H9 (cell line): ENCODE measurements around the gene HOOK2. TPM values are rescaled to one million over a fixed set of nuclear protein-coding genes. Genes with fewer than 3 reads are reported as not detected.

Experiments
- DNase-seq: peaks from one replicate; pipeline ENCODE4 v3.0.0-alpha.2; 2017
- H2AFZ ChIP-seq: one replicate; pipeline ENCODE4 v1.6.1; 2013; ENCODE audit warnings: mild to moderate bottlenecking, low read length, control low read depth, moderate library complexity
- H2AK5ac ChIP-seq: 2 replicates; pipeline ENCODE4 v1.6.1; 2013; ENCODE audit warnings: low read length, control low read depth, mixed read lengths; ENCODE audit not compliant: insufficient read length
- H2BK120ac ChIP-seq: one replicate; pipeline ENCODE4 v1.6.1; 2013; ENCODE audit warnings: low read depth, mild to moderate bottlenecking, low read length, control low read depth, inconsistent platforms; ENCODE audit not compliant: poor library complexity, severe bottlenecking
- H2BK12ac ChIP-seq: 2 replicates; pipeline ENCODE4 v1.6.1; 2013; ENCODE audit warnings: low read length, control low read depth, mixed read lengths, low read depth; ENCODE audit not compliant: insufficient read length
- H2BK15ac ChIP-seq: 2 replicates; pipeline ENCODE4 v1.6.1; 2013; ENCODE audit warnings: low read depth, low read length, control low read depth
- H2BK20ac ChIP-seq: one replicate; pipeline ENCODE4 v1.6.1; 2013; ENCODE audit warnings: low read depth, mild to moderate bottlenecking, low read length, control low read depth, inconsistent platforms; ENCODE audit not compliant: poor library complexity, severe bottlenecking
- H2BK5ac ChIP-seq: 2 replicates; pipeline ENCODE4 v1.6.1; 2013; ENCODE audit warnings: low read length, control low read depth, mixed read lengths; ENCODE audit not compliant: insufficient read length
- H3K14ac ChIP-seq: 2 replicates; pipeline ENCODE4 v1.6.1; 2013; ENCODE audit warnings: low read length, control low read depth; ENCODE audit not compliant: insufficient read depth
- H3K18ac ChIP-seq: 2 replicates; pipeline ENCODE4 v1.6.1; 2013; ENCODE audit warnings: low read depth, mild to moderate bottlenecking, mixed read lengths, low read length, control low read depth; ENCODE audit not compliant: insufficient read length
- H3K23ac ChIP-seq: 2 replicates; pipeline ENCODE4 v1.6.1; 2013; ENCODE audit warnings: low read length, control low read depth, mixed read lengths, low read depth; ENCODE audit not compliant: insufficient read length
- H3K23me2 ChIP-seq: 2 replicates; pipeline ENCODE4 v1.6.1; 2013; ENCODE audit warnings: low read depth, mild to moderate bottlenecking, mixed read lengths, low read length, control low read depth; ENCODE audit not compliant: insufficient read length, poor library complexity, severe bottlenecking
- H3K27ac ChIP-seq: 2 replicates; pipeline ENCODE4 v1.5.1; 2013; ENCODE audit warnings: low read length, control low read depth, mixed read lengths, low read depth; ENCODE audit not compliant: insufficient read length
- H3K27me3 ChIP-seq: 2 replicates; pipeline ENCODE4 v1.6.1; 2013; ENCODE audit warnings: low read length, control low read depth, inconsistent platforms; ENCODE audit not compliant: insufficient read depth
- H3K4ac ChIP-seq: 2 replicates; pipeline ENCODE4 v1.6.1; 2013; ENCODE audit warnings: low read depth, mild to moderate bottlenecking, control low read depth, inconsistent platforms, low read length, moderate library complexity
- H3K4me1 ChIP-seq: 2 replicates; pipeline ENCODE4 v1.6.1; 2013; ENCODE audit warnings: low read length, control low read depth, inconsistent platforms; ENCODE audit not compliant: insufficient read depth
- H3K4me2 ChIP-seq: 2 replicates; pipeline ENCODE4 v1.6.1; 2013; ENCODE audit warnings: low read length, control low read depth, mixed read lengths; ENCODE audit not compliant: insufficient read length, insufficient read depth
- H3K56ac ChIP-seq: 2 replicates; pipeline ENCODE4 v1.6.1; 2013; ENCODE audit warnings: low read depth, mild to moderate bottlenecking, mixed read lengths, low read length, control low read depth; ENCODE audit not compliant: insufficient read length
- H3K79me1 ChIP-seq: 2 replicates; pipeline ENCODE4 v1.6.1; 2013; ENCODE audit warnings: low read depth, mild to moderate bottlenecking, moderate library complexity, low read length, control low read depth, inconsistent platforms; ENCODE audit not compliant: insufficient read depth, poor library complexity, severe bottlenecking
- H3K79me2 ChIP-seq: 2 replicates; pipeline ENCODE4 v1.6.1; 2013; ENCODE audit warnings: low read length, control low read depth, inconsistent platforms; ENCODE audit not compliant: insufficient read depth
- H3K9ac ChIP-seq: 2 replicates; pipeline ENCODE4 v1.6.1; 2013; ENCODE audit warnings: low read length, control low read depth, mixed read lengths; ENCODE audit not compliant: insufficient read length; ENCODE audit errors: extremely low read depth
- H3K9me3 ChIP-seq: one replicate; pipeline ENCODE4 v1.6.1; 2013; ENCODE audit warnings: low read depth, low read length, inconsistent platforms; ENCODE audit not compliant: control insufficient read depth
- H3T11ph ChIP-seq: one replicate; pipeline ENCODE4 v1.6.1; 2013; ENCODE audit warnings: mild to moderate bottlenecking, low read length, control low read depth, inconsistent platforms
- H4K20me1 ChIP-seq: one replicate; pipeline ENCODE4 v1.6.1; 2013; ENCODE audit not compliant: control insufficient read depth, insufficient read length, insufficient read depth
- H4K5ac ChIP-seq: 2 replicates; pipeline ENCODE4 v1.6.1; 2013; ENCODE audit warnings: low read depth, mild to moderate bottlenecking, mixed read lengths, low read length, control low read depth; ENCODE audit not compliant: insufficient read length
- H4K8ac ChIP-seq: replicated peaks from 2 replicates; pipeline ENCODE4 v1.6.1; 2013; ENCODE audit warnings: low read length, control low read depth, mixed read lengths, low read depth; ENCODE audit not compliant: insufficient read length
- H4K91ac ChIP-seq: 2 replicates; pipeline ENCODE4 v1.6.1; 2013; ENCODE audit warnings: low read depth, mild to moderate bottlenecking, moderate library complexity, mixed read lengths, low read length, control low read depth; ENCODE audit not compliant: insufficient read length
- H3K27ac Mint-ChIP-seq, 3 experiments: 2 replicates in 2 of 3; 3 replicates in 1 of 3; pipeline ENCODE4 v1.8.0; 2020 to 2021; ENCODE audit warnings: mixed read lengths in 3 of 3, mild to moderate bottlenecking in 1 of 3, moderate library complexity in 1 of 3
- H3K27me3 Mint-ChIP-seq: 2 replicates; pipeline ENCODE4 v1.8.0; 2021; ENCODE audit warnings: low read depth, mild to moderate bottlenecking, moderate library complexity, mixed read lengths
- H3K36me3 Mint-ChIP-seq, 3 experiments: 2 replicates in 2 of 3; 3 replicates in 1 of 3; pipeline ENCODE4 v1.8.0; 2020 to 2021; ENCODE audit warnings: low read depth in 3 of 3, mixed read lengths in 3 of 3; ENCODE audit not compliant: insufficient read depth in 1 of 3
- H3K4me1 Mint-ChIP-seq, 2 experiments: 2 replicates each; pipeline ENCODE4 v1.8.0; 2020; ENCODE audit warnings: mixed read lengths in 2 of 2
- H3K4me3 Mint-ChIP-seq, 2 experiments: 2 replicates in 1 of 2; 3 replicates in 1 of 2; pipeline ENCODE4 v1.8.0; 2020 to 2021; ENCODE audit warnings: mild to moderate bottlenecking in 2 of 2, mixed read lengths in 2 of 2, moderate library complexity in 1 of 2
- H3K9me3 Mint-ChIP-seq, 2 experiments: 2 replicates in 1 of 2; 3 replicates in 1 of 2; pipeline ENCODE4 v1.8.0; 2020; ENCODE audit warnings: mild to moderate bottlenecking in 2 of 2, mixed read lengths in 2 of 2, moderate library complexity in 1 of 2
- WGBS: extraction: QIAGEN DNeasy Blood & Tissue Kit; methylation state at CpG from one replicate; pipeline ENCODE4 v1.1.7; 2013; ENCODE audit warnings: missing lambda C conversion rate, low lambda C conversion rate, mixed read lengths; ENCODE audit not compliant: insufficient read length; ENCODE audit errors: extremely low coverage; 5-methylcytosine and 5-hydroxymethylcytosine counted together
- total RNA-seq: library from RNA; stranded (reverse); gene quantifications from 2 replicates; pipeline ENCODE4 v1.2.1, GENCODE V29; 2021
- TF ChIP-seq, protein P1 (sequence below): fragments of 200-600 bp; sonication (generic); conservative IDR thresholded peaks from 3 replicates; pipeline ENCODE4 v1.8.0; 2021; ENCODE audit warnings: antibody characterized with exemption, mild to moderate bottlenecking

The HOOK2 gene
- total RNA-seq, 1 experiment from 2014 or later, result 64.7 TPM

DNA sequence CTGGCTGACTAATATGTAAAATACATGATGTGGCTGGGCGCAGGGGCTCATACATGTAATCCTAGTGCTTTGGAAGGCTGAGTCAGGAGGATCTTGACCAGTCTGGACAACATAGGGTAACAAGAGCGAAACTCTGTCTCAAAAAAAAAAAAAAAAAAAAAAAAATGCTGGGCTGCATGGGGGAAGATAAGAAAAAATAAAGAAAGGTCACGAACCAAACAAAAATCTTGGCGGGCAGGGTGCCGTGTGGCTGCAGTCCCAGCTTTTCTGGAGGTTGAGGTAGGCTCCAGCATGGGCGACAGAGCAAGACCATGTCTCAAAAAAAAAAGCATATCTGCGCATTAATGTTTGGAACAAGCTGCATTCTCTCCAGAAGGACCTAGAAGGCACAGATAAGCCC is 39.7 kb upstream of the HOOK2 start:
- Mint-ChIP-seq H3K4me1 (no peaks in the 10 kb centered on the region), H3K9me3 (no peaks in the 10 kb centered on the region), H3K27ac (no peak overlapping the region), H3K36me3 (peaks cover 21 to 46% (median 39%) of the 10 kb centered on the region in 3 experiments; a peak in 6 of 7 replicates), H3K27me3 (no peaks in the 10 kb centered on the region), H3K4me3 (no peak overlapping the region)
- H3K9me3 ChIP-seq, result no peaks in the 10 kb centered on the region
- H2BK15ac ChIP-seq, result no peak overlapping the region
- H3K18ac ChIP-seq, result no peak overlapping the region
- no peaks in the 10 kb centered on the region for H3K27me3 ChIP-seq
- no CpG with 5 or more reads among the region's 7 CpGs for WGBS
- H3T11ph ChIP-seq, result no peak overlapping the region
- no peak overlapping the region for H3K9ac ChIP-seq
- DNase-seq, result no peak
- no peak overlapping the region for H2BK12ac ChIP-seq
- H4K20me1 ChIP-seq, result no peaks in the 10 kb centered on the region
- no peak overlapping the region for H3K56ac ChIP-seq
- no peak overlapping the region for H3K23ac ChIP-seq
- H3K4me1 ChIP-seq, result no peaks in the 10 kb centered on the region
- TF ChIP-seq, protein P1, sequence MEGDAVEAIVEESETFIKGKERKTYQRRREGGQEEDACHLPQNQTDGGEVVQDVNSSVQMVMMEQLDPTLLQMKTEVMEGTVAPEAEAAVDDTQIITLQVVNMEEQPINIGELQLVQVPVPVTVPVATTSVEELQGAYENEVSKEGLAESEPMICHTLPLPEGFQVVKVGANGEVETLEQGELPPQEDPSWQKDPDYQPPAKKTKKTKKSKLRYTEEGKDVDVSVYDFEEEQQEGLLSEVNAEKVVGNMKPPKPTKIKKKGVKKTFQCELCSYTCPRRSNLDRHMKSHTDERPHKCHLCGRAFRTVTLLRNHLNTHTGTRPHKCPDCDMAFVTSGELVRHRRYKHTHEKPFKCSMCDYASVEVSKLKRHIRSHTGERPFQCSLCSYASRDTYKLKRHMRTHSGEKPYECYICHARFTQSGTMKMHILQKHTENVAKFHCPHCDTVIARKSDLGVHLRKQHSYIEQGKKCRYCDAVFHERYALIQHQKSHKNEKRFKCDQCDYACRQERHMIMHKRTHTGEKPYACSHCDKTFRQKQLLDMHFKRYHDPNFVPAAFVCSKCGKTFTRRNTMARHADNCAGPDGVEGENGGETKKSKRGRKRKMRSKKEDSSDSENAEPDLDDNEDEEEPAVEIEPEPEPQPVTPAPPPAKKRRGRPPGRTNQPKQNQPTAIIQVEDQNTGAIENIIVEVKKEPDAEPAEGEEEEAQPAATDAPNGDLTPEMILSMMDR, result no peak
- H3K79me1 ChIP-seq, result no peaks in the 10 kb centered on the region
- no peak overlapping the region for H3K27ac ChIP-seq
- no peak overlapping the region for H3K14ac ChIP-seq
- H4K91ac ChIP-seq, result no peak overlapping the region
- no peak overlapping the region for H3K4ac ChIP-seq
- no peak overlapping the region for H4K8ac ChIP-seq
- H2BK120ac ChIP-seq, result no peak overlapping the region
- H3K4me2 ChIP-seq, result no peak overlapping the region
- H2BK20ac ChIP-seq, result no peak overlapping the region
- no peak overlapping the region for H2AFZ ChIP-seq
- H2BK5ac ChIP-seq, result no peak overlapping the region
- H3K79me2 ChIP-seq, result no peaks in the 10 kb centered on the region
- H2AK5ac ChIP-seq, result no peak overlapping the region
- H3K23me2 ChIP-seq, result no peaks in the 10 kb centered on the region
- H4K5ac ChIP-seq, result no peak overlapping the region
